ENCODE measurements around the gene HPCAL1.
"Not testable (repeated sequence)": the region's sequence is repeated elsewhere in the genome, so short reads cannot be mapped to it uniquely, and the experiment has no call there.

Gene HPCAL1

GRCh38 chr2:10286216-10287037, 16.3 kb upstream of the HPCAL1 start:
- Histone ChIP-seq H3K4me3 (ENCODE audit: low read depth, low read length) (no peak overlapping the region), H3K9me3 (ENCODE audit: control insufficient read depth, insufficient read depth, low read depth, low read length) (no peaks in the 10 kb centered on the region), H3K4me1 (ENCODE audit: control insufficient read depth, insufficient read depth, low read length) (peaks cover 24% of the 10 kb centered on the region; the same call in 1 of the 2 replicates), H3K36me3 (ENCODE audit: control insufficient read depth, insufficient read depth, low read length) (no peaks in the 10 kb centered on the region), H3K27me3 (ENCODE audit: control insufficient read depth, insufficient read depth, low read length) (no peaks in the 10 kb centered on the region; the same call in 1 of the 2 replicates), H3K9ac (ENCODE audit: low read length) (no peak overlapping the region), H3K27ac (ENCODE audit: low read depth, low read length) (no peak overlapping the region)

GRCh38 chr2:10287761-10288160, 14.9 kb upstream of the HPCAL1 start:
- Histone ChIP-seq H3K27me3 (ENCODE audit: control insufficient read depth, insufficient read depth, low read length) (no peaks in the 10 kb centered on the region; the same call in 1 of the 2 replicates), H3K4me3 (ENCODE audit: low read depth, low read length) (no peak overlapping the region), H3K9me3 (ENCODE audit: control insufficient read depth, insufficient read depth, low read depth, low read length) (no peaks in the 10 kb centered on the region), H3K9ac (ENCODE audit: low read length) (no peak overlapping the region), H3K36me3 (ENCODE audit: control insufficient read depth, insufficient read depth, low read length) (no peaks in the 10 kb centered on the region), H3K27ac (ENCODE audit: low read depth, low read length) (no peak overlapping the region), H3K4me1 (ENCODE audit: control insufficient read depth, insufficient read depth, low read length) (peaks cover 24% of the 10 kb centered on the region; the same call in 1 of the 2 replicates)

GRCh38 chr2:10288606-10289005, 14.1 kb upstream of the HPCAL1 start:
- H3K9me3 ChIP-seq (ENCODE audit: control insufficient read depth, insufficient read depth, low read depth, low read length): peaks cover 6% of the 10 kb centered on the region
- H3K36me3 ChIP-seq (ENCODE audit: control insufficient read depth, insufficient read depth, low read length): no peaks in the 10 kb centered on the region
- peaks cover 21% of the 10 kb centered on the region; the same call in 1 of the 2 replicates for H3K4me1 ChIP-seq (ENCODE audit: control insufficient read depth, insufficient read depth, low read length)
- no peak overlapping the region for H3K27ac ChIP-seq (ENCODE audit: low read depth, low read length)
- no peak overlapping the region for H3K9ac ChIP-seq (ENCODE audit: low read length)
- H3K4me3 ChIP-seq (ENCODE audit: low read depth, low read length): no peak overlapping the region
- no peaks in the 10 kb centered on the region; the same call in 1 of the 2 replicates for H3K27me3 ChIP-seq (ENCODE audit: control insufficient read depth, insufficient read depth, low read length)

DNA sequence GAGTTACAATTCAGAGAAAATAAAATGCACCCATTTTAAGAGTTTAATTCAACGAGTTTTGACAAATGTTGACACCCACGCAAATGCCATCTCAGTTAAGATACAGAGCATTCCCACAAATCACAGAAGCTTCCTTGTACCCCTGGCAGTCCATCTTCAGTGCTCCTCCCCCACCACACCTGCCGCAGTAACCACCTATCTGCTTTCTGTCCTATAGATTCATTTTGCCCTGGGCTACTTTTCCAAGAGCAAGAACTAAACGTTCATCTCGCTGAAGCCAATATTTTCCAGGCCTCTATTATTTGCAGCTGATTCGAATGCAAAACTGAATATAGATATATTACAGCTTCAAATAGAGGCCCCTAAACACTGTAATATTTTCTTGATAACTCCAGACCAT, 13.4 kb upstream of the HPCAL1 start:
- Histone ChIP-seq H3K4me3 (ENCODE audit: low read depth, low read length) (no peak overlapping the region), H3K4me1 (ENCODE audit: control insufficient read depth, insufficient read depth, low read length) (peaks cover 21% of the 10 kb centered on the region; the same call in 1 of the 2 replicates), H3K36me3 (ENCODE audit: control insufficient read depth, insufficient read depth, low read length) (no peaks in the 10 kb centered on the region), H3K27ac (ENCODE audit: low read depth, low read length) (no peak overlapping the region), H3K9ac (ENCODE audit: low read length) (no peak overlapping the region), H3K9me3 (ENCODE audit: control insufficient read depth, insufficient read depth, low read depth, low read length) (peaks cover 12% of the 10 kb centered on the region), H3K27me3 (ENCODE audit: control insufficient read depth, insufficient read depth, low read length) (no peaks in the 10 kb centered on the region; the same call in 1 of the 2 replicates)

DNA sequence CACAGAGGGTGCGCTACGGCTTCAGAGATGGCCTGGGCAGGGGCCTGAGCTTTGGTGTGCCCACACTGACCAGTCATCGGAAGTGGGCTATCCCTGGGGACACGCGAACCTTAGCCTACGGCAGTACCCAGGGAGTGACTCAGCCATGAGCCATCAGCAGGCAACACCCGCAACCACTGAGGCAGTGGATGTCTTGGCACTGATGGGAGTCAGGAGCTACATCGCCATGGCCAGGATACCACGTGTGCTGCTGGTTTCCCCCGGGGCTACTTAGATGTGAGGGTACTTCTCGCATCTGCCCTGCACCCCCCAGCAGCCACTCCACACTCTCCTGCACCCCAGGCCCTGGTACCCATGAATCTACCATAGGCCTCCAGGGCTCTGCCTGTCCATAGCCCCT, 12.8 kb upstream of the HPCAL1 start:
- H3K4me3 ChIP-seq (ENCODE audit: low read depth, low read length): no peak overlapping the region
- no peak overlapping the region for H3K27ac ChIP-seq (ENCODE audit: low read depth, low read length)
- no peaks in the 10 kb centered on the region for H3K36me3 ChIP-seq (ENCODE audit: control insufficient read depth, insufficient read depth, low read length)
- peaks cover 15% of the 10 kb centered on the region for H3K9me3 ChIP-seq (ENCODE audit: control insufficient read depth, insufficient read depth, low read depth, low read length)
- H3K4me1 ChIP-seq (ENCODE audit: control insufficient read depth, insufficient read depth, low read length): peaks cover 19% of the 10 kb centered on the region; the same call in 1 of the 2 replicates
- no peaks in the 10 kb centered on the region; the same call in 1 of the 2 replicates for H3K27me3 ChIP-seq (ENCODE audit: control insufficient read depth, insufficient read depth, low read length)
- no peak overlapping the region for H3K9ac ChIP-seq (ENCODE audit: low read length)

DNA sequence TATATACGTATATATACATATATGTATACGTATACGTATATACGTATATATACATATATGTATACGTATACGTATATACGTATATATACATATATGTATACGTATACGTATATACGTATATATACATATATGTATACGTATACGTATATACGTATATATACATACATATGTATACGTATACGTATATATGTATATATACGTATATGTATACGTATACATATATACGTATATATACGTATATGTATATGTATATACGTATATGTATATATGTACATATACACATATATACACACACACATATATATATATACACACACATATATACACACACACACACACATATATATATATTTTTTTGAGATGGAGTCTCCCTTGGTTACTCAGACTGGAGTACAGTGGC, 11.3 kb upstream of the HPCAL1 start:
- H3K27me3 ChIP-seq (ENCODE audit: control insufficient read depth, insufficient read depth, low read length); H3K4me1 ChIP-seq (ENCODE audit: control insufficient read depth, insufficient read depth, low read length); H3K9ac ChIP-seq (ENCODE audit: low read length); H3K27ac ChIP-seq (ENCODE audit: low read depth, low read length); H3K4me3 ChIP-seq (ENCODE audit: low read depth, low read length); H3K36me3 ChIP-seq (ENCODE audit: control insufficient read depth, insufficient read depth, low read length): not testable (repeated sequence)
- peaks cover 17% of the 10 kb centered on the region for H3K9me3 ChIP-seq (ENCODE audit: control insufficient read depth, insufficient read depth, low read depth, low read length)

DNA sequence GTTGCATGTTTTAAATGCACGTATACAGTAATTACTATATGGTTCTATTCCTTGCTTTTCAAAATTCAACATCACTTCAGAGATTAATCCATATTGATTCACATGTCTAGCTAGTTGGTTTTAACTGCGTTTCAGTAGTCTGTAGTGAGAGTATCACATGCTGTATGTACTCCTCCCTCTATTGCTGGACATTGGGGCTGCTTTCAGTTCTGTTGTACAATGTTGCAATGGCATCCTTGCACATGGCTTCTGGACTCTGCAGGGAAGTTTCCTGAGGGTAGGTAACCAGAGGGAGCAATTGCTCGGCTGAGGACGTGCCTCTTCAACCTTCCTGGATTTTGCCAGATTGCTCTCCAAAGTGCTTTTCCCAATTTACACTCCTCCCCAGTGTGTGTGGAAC, 10.7 kb upstream of the HPCAL1 start:
- Histone ChIP-seq H3K27me3 (ENCODE audit: control insufficient read depth, insufficient read depth, low read length) (no peaks in the 10 kb centered on the region), H3K4me1 (ENCODE audit: control insufficient read depth, insufficient read depth, low read length) (0 out of 2 replicates have a peak, but pooled peaks cover under 1% of the 10 kb centered on the region), H3K27ac (ENCODE audit: low read depth, low read length) (no peak overlapping the region), H3K9ac (ENCODE audit: low read length) (no peak overlapping the region), H3K9me3 (ENCODE audit: control insufficient read depth, insufficient read depth, low read depth, low read length) (peaks cover 17% of the 10 kb centered on the region), H3K36me3 (ENCODE audit: control insufficient read depth, insufficient read depth, low read length) (no peaks in the 10 kb centered on the region), H3K4me3 (ENCODE audit: low read depth, low read length) (no peak overlapping the region)

DNA sequence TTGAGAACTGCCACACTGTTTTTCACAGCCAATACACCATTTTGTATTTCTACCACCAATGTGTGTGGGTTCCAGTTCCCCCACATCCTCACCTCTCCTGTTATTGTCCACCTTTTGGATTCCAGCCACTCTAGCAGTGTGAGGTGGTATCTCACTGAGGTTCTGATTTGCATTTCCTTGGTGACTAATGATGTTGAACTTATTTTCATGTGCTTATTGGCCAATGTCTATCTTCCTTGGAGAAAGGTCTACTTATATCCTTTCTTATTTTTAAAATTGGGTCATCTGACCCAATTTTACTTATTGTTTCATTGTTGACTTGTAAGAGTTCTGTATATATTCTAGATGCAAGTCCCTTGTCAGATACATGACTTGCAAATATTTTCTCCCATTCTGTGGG, 9.1 kb upstream of the HPCAL1 start:
- Histone ChIP-seq H3K9me3 (ENCODE audit: control insufficient read depth, insufficient read depth, low read depth, low read length) (peaks cover 17% of the 10 kb centered on the region), H3K4me3 (ENCODE audit: low read depth, low read length) (no peak overlapping the region), H3K27ac (ENCODE audit: low read depth, low read length) (no peak overlapping the region), H3K36me3 (ENCODE audit: control insufficient read depth, insufficient read depth, low read length) (no peaks in the 10 kb centered on the region), H3K9ac (ENCODE audit: low read length) (no peak overlapping the region), H3K27me3 (ENCODE audit: control insufficient read depth, insufficient read depth, low read length) (no peaks in the 10 kb centered on the region), H3K4me1 (ENCODE audit: control insufficient read depth, insufficient read depth, low read length) (peaks cover 12% of the 10 kb centered on the region; the same call in 1 of the 2 replicates)

GRCh38 chr2:10294077-10294476, 8.6 kb upstream of the HPCAL1 start:
- Histone ChIP-seq H3K36me3 (ENCODE audit: control insufficient read depth, insufficient read depth, low read length) (no peaks in the 10 kb centered on the region), H3K9me3 (ENCODE audit: control insufficient read depth, insufficient read depth, low read depth, low read length) (peaks cover 17% of the 10 kb centered on the region), H3K27ac (ENCODE audit: low read depth, low read length) (no peak overlapping the region), H3K4me3 (ENCODE audit: low read depth, low read length) (no peak overlapping the region), H3K27me3 (ENCODE audit: control insufficient read depth, insufficient read depth, low read length) (no peaks in the 10 kb centered on the region), H3K4me1 (ENCODE audit: control insufficient read depth, insufficient read depth, low read length) (peaks cover 12% of the 10 kb centered on the region; the same call in 1 of the 2 replicates), H3K9ac (ENCODE audit: low read length) (no peak overlapping the region)

DNA sequence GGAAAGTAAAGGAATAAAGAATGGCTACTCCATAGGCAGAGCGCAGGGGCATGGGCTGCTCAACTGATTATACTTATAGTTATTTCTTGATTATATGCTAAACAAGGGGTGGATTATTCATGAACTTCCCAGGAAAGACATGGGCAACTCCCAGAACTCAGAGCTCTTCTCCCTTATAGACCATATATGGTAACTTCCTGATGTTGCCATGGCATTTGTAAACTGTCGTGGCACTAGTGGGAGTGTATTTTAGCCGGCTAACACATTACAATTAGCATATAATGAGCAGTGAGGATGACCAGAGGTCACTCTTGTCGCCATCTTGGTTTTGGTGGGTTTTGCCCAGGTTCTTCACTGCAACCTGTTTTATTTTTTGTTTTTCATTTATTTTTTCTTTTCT, 7.1 kb upstream of the HPCAL1 start:
- H3K4me3 ChIP-seq (ENCODE audit: low read depth, low read length); H3K36me3 ChIP-seq (ENCODE audit: control insufficient read depth, insufficient read depth, low read length); H3K9ac ChIP-seq (ENCODE audit: low read length); H3K27me3 ChIP-seq (ENCODE audit: control insufficient read depth, insufficient read depth, low read length); H3K27ac ChIP-seq (ENCODE audit: low read depth, low read length): not testable (repeated sequence)
- peaks cover 12% of the 10 kb centered on the region; the same call in 1 of the 2 replicates for H3K4me1 ChIP-seq (ENCODE audit: control insufficient read depth, insufficient read depth, low read length)
- H3K9me3 ChIP-seq (ENCODE audit: control insufficient read depth, insufficient read depth, low read depth, low read length): peaks cover 17% of the 10 kb centered on the region

- Histone ChIP-seq H3K27ac (ENCODE audit: low read depth, low read length) (no peak overlapping the region), H3K9me3 (ENCODE audit: control insufficient read depth, insufficient read depth, low read depth, low read length) (peaks cover 17% of the 10 kb centered on the region), H3K4me1 (ENCODE audit: control insufficient read depth, insufficient read depth, low read length) (peaks cover 12% of the 10 kb centered on the region; the same call in 1 of the 2 replicates), H3K27me3 (ENCODE audit: control insufficient read depth, insufficient read depth, low read length) (no peaks in the 10 kb centered on the region), H3K36me3 (ENCODE audit: control insufficient read depth, insufficient read depth, low read length) (no peaks in the 10 kb centered on the region), H3K4me3 (ENCODE audit: low read depth, low read length) (no peak overlapping the region), H3K9ac (ENCODE audit: low read length) (no peak overlapping the region)
Observed at GRCh38 chr2:10296142-10296541, 6.6 kb upstream of the HPCAL1 start.

Data from HUES6 (cell line).